Middle frontal gyrus (tissue), 1 donor: ENCODE results near the gene ITPK1.

ENCODE experiments used
- DNase-seq: peaks from one replicate; pipeline ENCODE4 v3.0.0-alpha.2; 2015; ENCODE audit warnings: low spot score; ENCODE audit errors: extremely low spot score

Gene ITPK1

DNA sequence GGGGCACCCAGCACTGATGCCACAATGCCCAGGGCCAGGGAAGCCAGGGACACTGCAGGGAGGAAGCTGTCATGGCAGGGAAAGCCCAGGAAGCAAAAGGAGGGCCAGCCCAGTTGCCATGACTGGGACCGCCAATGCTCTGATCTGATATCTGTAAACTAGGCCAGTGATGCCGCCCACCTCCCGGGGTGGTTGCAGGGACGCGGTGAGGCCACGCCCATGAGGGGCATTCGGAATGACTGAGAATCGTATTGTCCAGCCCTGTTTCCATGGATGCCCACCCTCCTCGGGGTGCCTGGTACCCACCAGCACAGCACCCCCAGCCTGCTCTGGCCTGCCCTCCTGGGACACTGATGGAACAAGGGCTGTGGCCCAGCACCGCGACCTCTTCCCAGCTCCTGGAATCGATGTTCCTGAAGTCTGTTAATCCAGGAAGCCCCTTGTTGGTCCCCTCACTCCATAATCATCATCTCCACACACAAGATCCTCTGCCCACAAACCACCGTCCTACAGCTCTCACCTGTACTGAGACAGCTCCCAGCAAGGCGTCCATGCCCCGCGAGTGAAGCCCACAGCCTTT is 144.0 kb downstream of the ITPK1 start:
- no peak for DNase-seq

- no peak for DNase-seq
These were observed 145.5 kb downstream of the ITPK1 start for GRCh38 chr14:92970271-92970670.

- no peak for DNase-seq
These were observed 145.9 kb downstream of the ITPK1 start for GRCh38 chr14:92969871-92970270.

DNA sequence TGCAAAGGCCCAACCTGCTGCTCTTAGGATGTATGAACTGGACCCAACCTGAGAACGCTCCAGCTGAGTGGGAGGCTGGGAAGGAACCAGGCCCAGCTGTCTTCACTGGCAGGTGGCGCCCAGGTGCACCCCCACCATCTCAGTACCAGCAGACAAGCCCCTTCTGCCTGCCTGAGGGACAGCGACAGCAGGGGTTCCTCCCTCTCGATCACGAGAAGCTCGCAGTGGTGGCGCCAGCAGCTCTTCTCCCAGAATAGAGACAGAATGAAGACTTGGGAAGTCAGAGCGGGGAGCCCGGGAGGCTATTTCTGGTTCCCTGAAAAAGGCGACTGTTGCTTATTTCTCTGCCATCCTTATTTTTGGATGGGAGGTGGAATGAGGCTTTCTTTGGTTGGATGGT is 146.3 kb downstream of the ITPK1 start:
- no peak for DNase-seq

DNA sequence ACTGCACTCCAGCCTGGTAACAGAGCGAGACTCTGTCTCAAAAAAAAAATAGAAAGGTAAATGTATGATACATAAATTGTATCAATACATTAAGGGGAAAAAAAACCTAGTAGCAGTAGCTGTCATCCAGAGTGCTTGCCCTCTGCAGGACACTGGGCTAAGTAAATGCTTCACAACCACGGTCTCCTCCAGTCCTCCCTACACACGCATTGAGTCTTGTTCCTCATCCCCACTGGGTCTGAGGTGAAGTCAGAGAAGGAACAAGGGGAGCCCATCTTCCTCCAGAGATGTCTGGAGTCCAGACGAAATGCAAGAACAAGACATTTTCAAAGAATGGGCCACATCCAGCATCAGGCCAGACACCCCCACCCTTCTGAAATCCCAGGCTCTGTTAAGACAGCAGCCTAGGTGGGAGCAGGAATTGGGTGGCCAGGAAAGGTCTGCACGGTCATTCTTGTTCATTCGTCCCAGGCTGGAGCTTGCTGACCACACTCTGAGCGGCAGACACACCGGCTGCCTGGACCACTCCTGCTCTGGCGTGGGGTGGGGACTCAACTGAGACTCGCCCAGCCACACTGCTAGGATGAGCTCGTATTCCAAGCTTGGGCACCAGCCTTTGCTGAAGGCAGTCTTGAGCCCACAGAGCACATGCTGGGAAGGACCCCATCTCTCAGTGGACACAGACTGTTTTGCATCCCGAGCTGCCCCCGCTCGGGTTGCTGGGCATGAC is 147.3 kb downstream of the ITPK1 start:
- no peak for DNase-seq

- no peak for DNase-seq
These were observed 148.3 kb downstream of the ITPK1 start for GRCh38 chr14:92967346-92967926.

DNA sequence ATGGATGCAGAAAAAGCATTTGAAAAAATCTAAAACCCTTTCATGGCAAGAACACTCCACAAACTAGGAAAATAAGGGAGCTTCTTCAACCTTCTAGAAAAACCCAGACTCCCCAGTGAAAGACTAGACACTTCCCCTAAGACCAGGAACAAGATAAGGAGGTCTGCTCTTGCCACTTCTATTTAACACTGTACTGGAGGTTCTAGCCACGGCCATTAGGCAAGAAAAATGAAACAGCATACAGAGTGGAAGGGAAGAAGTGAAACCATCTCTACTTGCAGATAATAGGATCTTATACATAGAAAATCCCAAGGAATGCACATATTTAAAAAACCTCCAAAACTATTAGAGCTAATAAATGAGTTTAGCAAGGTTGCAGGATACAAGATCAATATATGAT is 150.4 kb downstream of the ITPK1 start:
- DNase-seq: no peak

GRCh38 chr14:92964124-92965109 is 151.3 kb downstream of the ITPK1 start:
- DNase-seq: no peak

- no peak for DNase-seq
These were observed 152.2 kb downstream of the ITPK1 start for GRCh38 chr14:92963301-92964123.

DNA sequence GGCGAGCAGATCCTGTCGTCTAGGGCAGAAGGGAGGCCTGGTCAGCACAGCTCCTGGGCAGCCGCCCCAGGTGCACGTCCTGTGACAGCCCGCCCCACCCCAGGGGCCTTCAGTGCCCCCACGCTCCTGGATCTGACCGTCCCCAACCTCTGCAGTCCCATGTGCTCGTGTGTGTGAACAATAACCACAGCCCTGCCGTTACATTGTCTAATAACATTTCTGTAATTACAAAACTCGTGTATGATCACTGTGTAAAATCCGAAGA is 153.0 kb downstream of the ITPK1 start:
- no peak for DNase-seq

GRCh38 chr14:92962031-92962830 is 153.5 kb downstream of the ITPK1 start:
- DNase-seq: no peak

DNA sequence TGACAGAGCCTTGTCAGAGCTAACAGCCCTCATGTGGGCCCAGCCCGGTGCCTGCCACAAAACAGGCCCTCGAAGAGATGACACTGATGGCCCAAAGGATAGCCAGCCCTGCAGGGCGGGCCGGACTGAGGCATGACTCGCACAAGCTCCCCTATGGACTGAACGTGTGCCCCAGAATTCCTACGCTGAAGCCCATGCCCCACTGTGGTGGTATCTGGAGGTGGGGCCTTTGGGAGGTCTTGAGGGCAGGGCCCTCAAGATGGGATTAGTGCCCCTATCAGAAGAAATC is 154.2 kb downstream of the ITPK1 start:
- DNase-seq: no peak

DNA sequence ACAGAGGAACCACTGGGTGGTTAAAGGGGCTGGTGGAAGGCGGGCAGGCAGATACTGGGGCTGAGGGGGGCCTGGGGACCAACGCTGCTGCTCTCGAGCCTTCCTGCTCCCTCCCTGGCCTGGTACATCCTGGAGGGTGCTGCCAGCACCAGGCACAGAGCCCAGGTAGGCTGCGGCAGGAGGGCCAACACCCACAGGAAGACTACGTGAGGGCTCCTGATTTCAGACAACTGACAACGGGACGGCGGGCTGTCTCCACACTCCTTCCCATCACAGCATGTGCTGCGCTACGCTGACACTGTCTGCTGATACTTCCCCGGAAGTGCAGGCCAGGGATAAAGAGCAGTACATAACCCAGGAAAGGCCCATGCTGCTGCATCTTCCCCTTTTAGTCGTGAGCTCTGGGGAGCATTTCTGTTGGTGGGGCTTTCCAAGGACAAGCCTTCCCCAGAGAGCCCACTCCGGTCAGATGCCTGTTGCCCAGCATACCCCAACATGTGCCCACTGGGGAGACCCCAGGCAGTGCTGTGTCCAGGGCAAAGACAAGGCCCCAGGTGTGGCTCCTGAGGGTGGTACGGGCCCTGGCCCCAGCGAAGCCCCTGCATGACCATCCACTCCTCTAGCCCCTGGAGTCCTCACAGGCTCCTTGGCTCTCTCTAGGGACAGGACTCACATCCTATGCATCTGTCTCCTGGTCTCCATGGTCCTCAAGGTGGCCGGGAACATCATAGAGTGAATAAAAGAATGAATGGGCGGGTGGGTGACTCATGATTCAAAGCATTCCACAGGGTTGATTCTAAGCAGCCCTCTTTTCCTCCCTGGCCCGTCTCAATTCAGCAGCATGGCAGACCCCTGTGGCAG is 154.8 kb downstream of the ITPK1 start:
- no peak for DNase-seq

DNA sequence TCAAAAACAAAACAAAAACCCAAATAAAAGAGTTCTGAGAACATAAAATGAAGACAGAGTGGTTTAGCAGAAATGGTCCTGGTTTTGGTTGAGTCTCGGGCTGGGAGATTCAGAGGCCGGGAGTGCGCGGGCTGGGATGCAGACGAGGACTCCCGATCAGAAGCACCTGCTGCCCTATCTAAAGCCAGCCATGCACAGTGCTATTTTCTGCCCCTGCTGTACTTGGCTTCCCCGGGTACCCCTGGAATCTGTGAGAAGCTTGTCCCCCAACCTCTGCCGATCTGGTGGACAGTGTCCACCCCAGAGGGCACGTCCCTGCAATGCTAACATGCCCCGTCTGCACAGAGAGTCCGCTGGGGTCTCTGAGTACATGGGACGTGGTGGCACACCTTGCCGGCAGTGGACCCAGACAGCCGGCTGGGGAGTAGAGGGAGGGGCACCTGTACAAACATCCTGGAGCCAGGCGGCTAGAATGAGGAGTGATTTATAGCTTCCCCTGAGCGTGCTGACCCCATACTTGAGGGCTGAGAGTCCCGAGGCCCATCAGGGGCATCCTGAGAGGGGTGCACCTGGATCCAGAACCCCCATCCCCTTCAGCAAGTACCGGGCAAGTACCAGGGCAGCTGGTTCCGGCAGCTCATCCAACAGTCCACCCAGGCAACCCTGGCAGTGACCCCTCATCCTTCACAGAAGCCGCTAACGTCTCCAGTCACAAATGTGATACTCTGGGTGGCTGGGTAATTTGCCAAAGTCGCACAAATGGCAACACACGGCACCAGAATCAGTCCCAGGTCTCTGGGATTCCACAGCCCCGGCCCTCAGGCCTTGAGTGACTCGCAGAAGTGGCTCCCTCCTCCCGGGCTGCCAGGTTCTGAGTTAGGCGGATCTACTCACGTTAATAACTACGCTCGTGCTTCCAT is 155.7 kb downstream of the ITPK1 start:
- DNase-seq: no peak

DNA sequence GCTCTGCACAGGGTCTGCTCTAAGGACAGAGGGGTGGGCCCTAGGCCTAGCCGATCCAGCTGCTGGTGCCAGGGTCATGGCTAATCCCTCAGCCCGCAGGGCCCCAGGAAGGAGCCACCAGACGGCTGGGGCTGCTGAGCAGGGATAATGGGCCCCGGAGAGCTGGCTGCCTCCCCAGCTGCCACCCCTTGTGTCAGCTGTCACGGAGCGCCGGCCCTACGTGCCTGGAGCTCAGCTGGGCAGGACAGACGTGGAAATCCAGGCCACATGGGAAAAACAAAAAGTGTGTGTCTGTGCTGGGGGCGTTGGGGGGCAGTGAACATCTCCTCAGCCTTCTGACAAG is 156.6 kb downstream of the ITPK1 start:
- DNase-seq: no peak

DNA sequence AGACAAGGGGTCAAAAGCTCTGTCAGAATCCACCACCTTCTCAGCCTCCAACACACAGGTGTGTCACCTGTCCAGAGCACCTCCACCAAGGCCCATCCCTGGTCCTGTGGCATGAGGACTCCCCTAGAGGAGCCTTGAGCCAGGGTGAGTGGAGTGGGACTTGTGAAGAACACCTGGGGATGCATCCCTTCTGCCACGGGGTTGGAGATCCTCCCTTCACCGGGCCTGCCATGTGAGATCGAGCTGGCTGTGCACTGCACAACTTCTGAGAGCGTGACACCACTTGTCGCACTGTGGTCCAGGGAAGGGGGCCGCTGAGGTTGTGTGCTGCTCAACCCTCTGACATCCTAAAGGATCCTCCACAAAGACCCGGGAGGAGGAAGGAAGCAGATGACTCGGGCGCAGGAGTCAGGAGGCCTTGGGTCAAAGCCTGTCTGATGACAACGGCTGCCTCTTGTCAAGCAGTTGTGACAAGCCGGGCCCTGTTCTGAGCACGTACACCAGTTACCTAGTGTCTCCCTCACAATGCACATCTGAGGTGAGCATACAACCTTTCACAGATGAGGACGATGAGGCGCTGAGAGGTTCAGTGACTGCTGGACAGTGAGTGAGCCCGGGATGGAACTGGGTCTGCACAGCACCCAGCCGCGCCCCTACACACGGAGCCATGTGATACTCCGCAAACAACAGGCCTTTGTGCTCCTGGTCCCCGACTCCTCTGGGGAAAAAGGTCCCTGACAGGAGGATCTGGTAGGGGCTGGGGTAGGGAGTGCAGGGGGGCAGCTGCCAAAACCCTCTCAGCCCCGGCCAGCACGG is 157.1 kb downstream of the ITPK1 start:
- DNase-seq: peak; percentile 53

DNA sequence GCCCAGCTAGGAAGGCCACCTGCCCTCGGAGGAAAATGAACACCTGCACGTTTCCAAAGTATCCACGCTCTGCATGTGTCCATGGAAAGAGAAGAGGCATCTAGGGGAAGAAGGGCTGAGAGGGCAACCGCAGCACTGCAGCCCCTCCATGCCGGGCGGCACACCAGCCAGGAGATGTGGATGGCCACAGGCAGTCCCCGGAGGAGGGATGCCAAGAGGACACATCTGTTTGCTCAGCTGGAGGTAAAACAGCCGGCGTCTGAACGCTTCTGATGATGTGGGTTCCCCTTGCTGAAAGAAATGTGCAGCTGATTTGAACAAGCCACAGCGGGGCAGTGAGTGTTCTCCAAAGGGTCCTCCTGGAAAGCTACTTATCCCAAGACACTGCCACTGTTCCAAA is 158.8 kb downstream of the ITPK1 start:
- DNase-seq: no peak

DNA sequence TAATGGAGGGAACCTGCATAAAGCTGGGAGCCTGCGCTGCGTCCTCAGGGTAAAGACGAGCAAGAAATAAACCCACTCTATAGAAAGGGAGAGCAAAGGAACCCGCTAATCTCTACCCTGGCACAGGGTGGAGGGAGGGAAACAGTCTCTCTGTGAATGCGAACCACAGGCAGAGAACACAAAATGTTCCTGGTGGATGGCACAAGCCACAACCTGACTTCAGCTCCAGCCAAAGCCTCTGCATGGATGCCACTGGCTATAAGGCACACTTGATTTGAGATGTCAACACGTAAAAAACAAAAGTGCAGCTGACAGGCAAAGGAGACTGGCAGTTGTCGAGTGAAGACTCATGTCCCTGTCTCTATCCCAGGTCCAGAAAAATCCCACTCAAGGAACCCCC is 160.3 kb downstream of the ITPK1 start:
- no peak for DNase-seq
